GM19025 (cell line): Measurements from ENCODE around the gene PRUNE2.
"Not testable (repeated sequence)": the region's sequence is repeated elsewhere in the genome, so short reads cannot be mapped to it uniquely, and the experiment has no call there.

Source experiments
- ATAC-seq: cut with Tn5 transposase; IDR thresholded peaks from one replicate; pipeline ENCODE4 v1.9.1; 2021; ENCODE audit warnings: mild to moderate bottlenecking, low read depth, moderate library complexity; ENCODE audit not compliant: unreplicated experiment

PRUNE2 gene

GRCh38 chr9:76905791-76906646, at the start of gene PRUNE2:
Gene PRUNE2 (minus strand): TSS chr9:76906114. CDS start chr9:76905963, 151 bp downstream.
- no peak for ATAC-seq

- ATAC-seq: not testable (repeated sequence)
Measured at GRCh38 chr9:76955406-76955805, 49.5 kb upstream of the PRUNE2 start.

GRCh38 chr9:76949865-76950264, 44.0 kb upstream of the PRUNE2 start:
- ATAC-seq: no peak

GRCh38 chr9:76944011-76944410, 38.1 kb upstream of the PRUNE2 start:
- no peak for ATAC-seq

- ATAC-seq: no peak
Measured at GRCh38 chr9:76943054-76943453, 37.1 kb upstream of the PRUNE2 start.

- no peak for ATAC-seq
Measured at GRCh38 chr9:76932757-76933156, 26.8 kb upstream of the PRUNE2 start.

- ATAC-seq: no peak
Measured at GRCh38 chr9:76932265-76932664, 26.4 kb upstream of the PRUNE2 start.

GRCh38 chr9:76927540-76928240, 21.8 kb upstream of the PRUNE2 start:
- ATAC-seq: no peak

- ATAC-seq: no peak
Measured at GRCh38 chr9:76926846-76927245, 20.9 kb upstream of the PRUNE2 start.

- no peak for ATAC-seq
Measured at GRCh38 chr9:76926324-76926741, 20.4 kb upstream of the PRUNE2 start.

- ATAC-seq: no peak
Measured at GRCh38 chr9:76921165-76921564, 15.3 kb upstream of the PRUNE2 start.

GRCh38 chr9:76917299-76917698, 11.4 kb upstream of the PRUNE2 start:
- ATAC-seq: no peak

GRCh38 chr9:76916231-76916630, 10.3 kb upstream of the PRUNE2 start:
- no peak for ATAC-seq

- no peak for ATAC-seq
Measured at GRCh38 chr9:76913467-76913866, 7.6 kb upstream of the PRUNE2 start.

GRCh38 chr9:76912636-76913275, 6.8 kb upstream of the PRUNE2 start:
- ATAC-seq: no peak

- no peak for ATAC-seq
Measured at GRCh38 chr9:76911971-76912370, 6.1 kb upstream of the PRUNE2 start.

- ATAC-seq: no peak
Measured at GRCh38 chr9:76910861-76911260, 4.9 kb upstream of the PRUNE2 start.

- ATAC-seq: no peak
Measured at GRCh38 chr9:76906647-76906975, 697 bp upstream of the PRUNE2 start.

GRCh38 chr9:76904661-76905457, 1.1 kb downstream of the PRUNE2 start:
- no peak for ATAC-seq

- no peak for ATAC-seq
Measured at GRCh38 chr9:76902395-76902794, 3.5 kb downstream of the PRUNE2 start.

- ATAC-seq: no peak
Measured at GRCh38 chr9:76901801-76902200, 4.1 kb downstream of the PRUNE2 start.
